Fibroblast of lung (primary cell): Measurements from ENCODE around the gene DTX3. TPM values are rescaled to one million over a fixed set of nuclear protein-coding genes. Genes with fewer than 3 reads are reported as not detected.
"Not testable (repeated sequence)": the region's sequence is repeated elsewhere in the genome, so short reads cannot be mapped to it uniquely, and the experiment has no call there.

Source experiments
- DNase-seq, 2 donors: peaks; one replicate each; pipeline versions ENCODE4 v3.0.0 to v3.0.0-alpha.2; 2010; ENCODE audit warnings: low read depth in 2 of 2
- H2AFZ ChIP-seq: 2 replicates; pipeline ENCODE4 v1.5.1; 2012; ENCODE audit warnings: low read length, control low read depth, inconsistent platforms
- H3K27ac ChIP-seq: 2 replicates; pipeline ENCODE4 v1.5.1; 2011; ENCODE audit warnings: low read length, control low read depth; ENCODE audit not compliant: insufficient read depth
- H3K27me3 ChIP-seq: 2 replicates; pipeline ENCODE4 v1.5.1; 2011; ENCODE audit warnings: mild to moderate bottlenecking, low read length; ENCODE audit not compliant: control insufficient read depth, insufficient read depth
- H3K36me3 ChIP-seq: 2 replicates; pipeline ENCODE4 v1.5.1; 2011; ENCODE audit warnings: low read length; ENCODE audit not compliant: control insufficient read depth, insufficient read depth
- H3K4me1 ChIP-seq: 2 replicates; pipeline ENCODE4 v1.5.1; 2011; ENCODE audit warnings: low read length; ENCODE audit not compliant: control insufficient read depth, insufficient read depth; ENCODE audit errors: extremely low read depth
- H3K4me2 ChIP-seq: 2 replicates; pipeline ENCODE4 v1.5.1; 2011; ENCODE audit warnings: low read length, control low read depth; ENCODE audit not compliant: insufficient read depth; ENCODE audit errors: extremely low read depth
- H3K4me3 ChIP-seq, 4 experiments: fragments of 200-600 bp in 1 of 4; sonication (generic) in 1 of 4; replicated peaks in 1 of 4; 2 replicates each; pipeline ENCODE4 v1.5.1; 2011 to 2016; ENCODE audit warnings: low read length in 4 of 4, low read depth in 3 of 4, mild to moderate bottlenecking in 3 of 4, control low read depth in 2 of 4, inconsistent platforms in 1 of 4, mixed read lengths in 1 of 4; ENCODE audit not compliant: insufficient read depth in 1 of 4; ENCODE audit errors: control extremely low read depth in 1 of 4
- H3K79me2 ChIP-seq: 2 replicates; pipeline ENCODE4 v1.5.1; 2012; ENCODE audit warnings: mild to moderate bottlenecking, low read length, inconsistent platforms; ENCODE audit not compliant: control insufficient read depth, insufficient read depth
- H3K9ac ChIP-seq: 2 replicates; pipeline ENCODE4 v1.5.1; 2011; ENCODE audit warnings: mild to moderate bottlenecking, low read length, control low read depth; ENCODE audit not compliant: insufficient read depth
- H3K9me3 ChIP-seq: 2 replicates; pipeline ENCODE4 v1.5.1; 2012; ENCODE audit warnings: low read depth, low read length; ENCODE audit not compliant: control insufficient read depth, insufficient read depth
- H4K20me1 ChIP-seq: 2 replicates; pipeline ENCODE4 v1.5.1; 2011; ENCODE audit warnings: low read length; ENCODE audit not compliant: control insufficient read depth, insufficient read depth; ENCODE audit errors: extremely low read depth
- EZH2 ChIP-seq: IDR thresholded peaks from 2 replicates; pipeline ENCODE4 v1.5.1; 2012; ENCODE audit warnings: low read length, control low read depth, mild to moderate bottlenecking; ENCODE audit errors: missing control alignments
- polyA plus RNA-seq, 2 donors: library from polyadenylated mRNA; depleted of rRNA in 1 of 2; stranded (reverse) in 1 of 2; unstranded in 1 of 2; fragments of >200 nt; gene quantifications; 2 replicates each; pipeline ENCODE4 v1.2.1, GENCODE V29; 2011 to 2012; ENCODE audit warnings: missing spikeins in 1 of 2
- total RNA-seq: library from RNA; depleted of rRNA; stranded (reverse); fragments of >200 nt; gene quantifications from 2 replicates; pipeline ENCODE4 v1.2.1, GENCODE V29; 2014
- TF ChIP-seq, protein P1 (sequence below), 2 donors: IDR thresholded peaks in 1 of 2; conservative IDR thresholded peaks in 1 of 2; 1 replicate in 1 of 2; 2 replicates in 1 of 2; pipeline ENCODE4 v1.5.1; 2011 to 2012; ENCODE audit warnings: low read length in 2 of 2, control low read depth in 1 of 2, inconsistent platforms in 1 of 2, low read depth in 1 of 2, mild to moderate bottlenecking in 1 of 2

The DTX3 gene
- total and polyA plus RNA-seq, 2 donors (not counting 1 experiment from before 2014, with no cell fraction given) = 12.1 to 30.4 TPM

DNA sequence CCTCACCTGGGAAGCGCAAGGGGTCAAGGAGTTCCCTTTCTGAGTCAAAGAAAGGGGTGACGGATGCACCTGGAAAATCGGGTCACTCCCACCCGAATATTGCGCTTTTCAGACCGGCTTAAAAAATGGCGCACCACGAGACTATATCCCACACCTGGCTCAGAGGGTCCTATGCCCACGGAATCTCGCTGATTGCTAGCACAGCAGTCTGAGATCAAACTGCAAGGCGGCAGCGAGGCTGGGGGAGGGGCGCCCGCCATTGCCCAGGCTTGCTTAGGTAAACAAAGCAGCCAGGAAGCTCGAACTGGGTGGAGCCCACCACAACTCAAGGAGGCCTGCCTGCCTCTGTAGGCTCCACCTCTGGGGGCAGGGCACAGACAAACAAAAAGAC is 42.0 kb downstream of the DTX3 start:
- not testable (repeated sequence) for H3K9me3 ChIP-seq, H3K4me1 ChIP-seq, H3K4me2 ChIP-seq, H3K4me3 ChIP-seq, H3K36me3 ChIP-seq, H3K27ac ChIP-seq, H4K20me1 ChIP-seq, H2AFZ ChIP-seq, H3K27me3 ChIP-seq, DNase-seq, H3K9ac ChIP-seq, H3K79me2 ChIP-seq

DNA sequence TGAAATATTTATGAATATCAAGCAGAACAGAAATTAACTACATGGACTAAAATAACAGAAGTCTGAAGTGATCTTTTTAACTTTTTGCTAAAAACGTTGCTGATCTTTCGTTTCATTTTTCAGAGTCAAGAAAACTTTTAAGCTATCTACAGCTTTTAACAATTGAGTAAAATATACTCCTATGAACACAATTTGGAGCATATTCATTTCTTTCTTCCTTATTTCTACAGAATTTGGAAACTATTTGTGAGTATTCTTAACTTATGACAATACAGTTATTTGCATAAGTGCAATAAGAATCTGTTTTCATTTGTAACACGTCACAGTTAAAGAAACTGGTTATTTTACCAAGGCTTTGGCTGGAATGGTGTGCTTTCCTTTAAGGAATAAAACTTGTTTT is 49.4 kb downstream of the DTX3 start:
- Histone ChIP-seq H3K9me3 (no peaks in the 10 kb centered on the region), H3K4me1 (no peaks in the 10 kb centered on the region), H3K4me2 (no peak overlapping the region), H3K4me3 (no peak overlapping the region), H3K27ac (no peak overlapping the region), H4K20me1 (no peaks in the 10 kb centered on the region), H3K27me3 (no peaks in the 10 kb centered on the region), H3K36me3 (no peaks in the 10 kb centered on the region), H2AFZ (no peak overlapping the region), H3K9ac (no peak overlapping the region), H3K79me2 (no peaks in the 10 kb centered on the region)
- no peak for TF ChIP-seq EZH2
- TF ChIP-seq, protein P1, sequence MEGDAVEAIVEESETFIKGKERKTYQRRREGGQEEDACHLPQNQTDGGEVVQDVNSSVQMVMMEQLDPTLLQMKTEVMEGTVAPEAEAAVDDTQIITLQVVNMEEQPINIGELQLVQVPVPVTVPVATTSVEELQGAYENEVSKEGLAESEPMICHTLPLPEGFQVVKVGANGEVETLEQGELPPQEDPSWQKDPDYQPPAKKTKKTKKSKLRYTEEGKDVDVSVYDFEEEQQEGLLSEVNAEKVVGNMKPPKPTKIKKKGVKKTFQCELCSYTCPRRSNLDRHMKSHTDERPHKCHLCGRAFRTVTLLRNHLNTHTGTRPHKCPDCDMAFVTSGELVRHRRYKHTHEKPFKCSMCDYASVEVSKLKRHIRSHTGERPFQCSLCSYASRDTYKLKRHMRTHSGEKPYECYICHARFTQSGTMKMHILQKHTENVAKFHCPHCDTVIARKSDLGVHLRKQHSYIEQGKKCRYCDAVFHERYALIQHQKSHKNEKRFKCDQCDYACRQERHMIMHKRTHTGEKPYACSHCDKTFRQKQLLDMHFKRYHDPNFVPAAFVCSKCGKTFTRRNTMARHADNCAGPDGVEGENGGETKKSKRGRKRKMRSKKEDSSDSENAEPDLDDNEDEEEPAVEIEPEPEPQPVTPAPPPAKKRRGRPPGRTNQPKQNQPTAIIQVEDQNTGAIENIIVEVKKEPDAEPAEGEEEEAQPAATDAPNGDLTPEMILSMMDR (conservative IDR thresholded peaks at IDR 0.05 in 1 of 2, IDR thresholded peaks at IDR 0.05 in 1 of 2; ENCODE audit: low read depth in 1 of 2, low read length in 2 of 2) = no peak
- no peak for DNase-seq

DNA sequence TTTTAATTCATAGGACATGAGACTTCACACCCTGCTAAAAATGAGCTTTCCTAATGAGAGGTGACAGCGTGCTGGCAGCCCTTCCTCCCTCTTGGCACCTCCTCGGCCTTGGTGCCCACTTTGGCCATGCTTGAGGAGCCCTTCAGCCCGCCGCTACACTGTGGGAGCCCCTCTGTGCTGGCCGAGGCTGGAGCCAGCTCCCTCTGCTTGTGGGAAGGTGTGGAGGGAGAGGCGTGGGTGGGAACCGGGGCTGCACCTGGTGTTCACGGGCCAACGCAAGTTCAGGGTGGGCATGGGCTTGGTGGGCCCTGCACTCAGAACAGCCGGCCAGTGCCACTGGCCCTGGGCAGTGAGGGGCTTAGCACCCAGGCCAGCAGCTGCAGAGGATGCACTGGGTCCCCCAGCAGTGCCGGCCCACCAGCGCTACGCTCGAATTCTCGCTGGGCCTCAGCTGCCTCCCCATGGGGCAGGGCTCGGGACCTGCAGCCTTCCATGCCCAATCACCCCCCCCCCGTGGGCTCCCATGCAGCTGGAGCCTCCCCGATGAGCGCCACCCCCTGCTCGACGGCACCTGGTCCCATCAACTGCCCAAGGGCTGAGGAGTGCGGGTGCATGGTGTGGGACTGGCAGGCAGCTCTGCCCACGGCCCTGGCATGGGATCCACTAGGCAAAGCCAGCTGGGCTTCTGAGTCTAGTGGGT is 51.1 kb downstream of the DTX3 start:
- TF ChIP-seq, protein P1 (conservative IDR thresholded peaks at IDR 0.05 in 1 of 2, IDR thresholded peaks at IDR 0.05 in 1 of 2; ENCODE audit: low read depth in 1 of 2, low read length in 2 of 2) = no peak
- no peak for TF ChIP-seq EZH2
- H3K9me3 ChIP-seq = no peaks in the 10 kb centered on the region
- no peak for DNase-seq
- H3K4me1 ChIP-seq = no peaks in the 10 kb centered on the region
- H2AFZ ChIP-seq = no peak overlapping the region
- H3K27me3 ChIP-seq = no peaks in the 10 kb centered on the region
- no peaks in the 10 kb centered on the region for H3K36me3 ChIP-seq
- H3K4me3 ChIP-seq = no peak overlapping the region
- H4K20me1 ChIP-seq = no peaks in the 10 kb centered on the region
- H3K4me2 ChIP-seq = no peak overlapping the region
- no peak overlapping the region for H3K27ac ChIP-seq
- no peak overlapping the region for H3K9ac ChIP-seq
- no peaks in the 10 kb centered on the region for H3K79me2 ChIP-seq

DNA sequence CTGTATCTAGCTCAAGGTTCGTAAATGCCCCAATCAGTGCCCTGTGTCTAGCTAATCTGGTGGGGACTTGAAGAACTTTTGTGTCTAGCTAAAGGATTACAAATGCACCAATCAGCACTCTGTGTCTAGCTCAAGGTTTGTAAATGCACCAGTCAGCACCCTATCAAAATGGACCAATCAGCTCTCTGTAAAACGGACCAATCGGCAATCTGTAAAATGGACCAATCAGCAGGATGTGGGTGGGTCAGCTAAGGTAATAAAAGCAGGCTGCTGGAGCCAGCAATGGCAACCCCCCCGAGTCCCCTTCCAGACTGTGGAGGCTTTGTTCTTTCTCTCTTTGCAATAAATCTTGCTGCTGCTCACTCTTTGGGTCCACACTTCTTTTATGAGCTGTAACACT is 51.8 kb downstream of the DTX3 start:
- not testable (repeated sequence) for H3K27ac ChIP-seq, H3K9me3 ChIP-seq, H3K79me2 ChIP-seq, H3K27me3 ChIP-seq, H3K36me3 ChIP-seq, DNase-seq, H3K9ac ChIP-seq, H2AFZ ChIP-seq, H3K4me1 ChIP-seq, H4K20me1 ChIP-seq, H3K4me3 ChIP-seq, H3K4me2 ChIP-seq
